Germinal center (tissue), 1 donor: Measurements from ENCODE around the gene SPEG.

Experiments used
- DNase-seq: peaks from one replicate; pipeline ENCODE4 v3.0.0; 2012; ENCODE audit warnings: mixed read lengths, low spot score

Gene SPEG

GRCh38 chr2:219425238-219426067, 9.2 kb upstream of the SPEG start:
- DNase-seq, result no peak

- no peak for DNase-seq
These were observed 8.6 kb upstream of the SPEG start for GRCh38 chr2:219426068-219426443.

- no peak for DNase-seq
These were observed 8.0 kb upstream of the SPEG start for GRCh38 chr2:219426534-219427136.

GRCh38 chr2:219428469-219428868, 6.2 kb upstream of the SPEG start:
- no peak for DNase-seq

- no peak for DNase-seq
These were observed 4.6 kb upstream of the SPEG start for GRCh38 chr2:219429958-219430606.

- DNase-seq, result no peak
These were observed 3.7 kb upstream of the SPEG start for GRCh38 chr2:219430633-219431615.

GRCh38 chr2:219433666-219434467, 776 bp upstream of the SPEG start:
- no peak for DNase-seq

GRCh38 chr2:219434468-219434717, 250 bp upstream of the SPEG start:
- no peak for DNase-seq

- DNase-seq, result no peak
These were observed 1.1 kb downstream of the SPEG start for GRCh38 chr2:219435701-219436100.

- DNase-seq, result no peak
These were observed 1.8 kb downstream of the SPEG start for GRCh38 chr2:219436491-219436890.

GRCh38 chr2:219437141-219437540, 2.5 kb downstream of the SPEG start:
- no peak for DNase-seq

GRCh38 chr2:219437690-219438206, 3.1 kb downstream of the SPEG start:
- DNase-seq, result no peak

- no peak for DNase-seq
These were observed 3.8 kb downstream of the SPEG start for GRCh38 chr2:219438453-219438852.

- DNase-seq, result no peak
These were observed 4.9 kb downstream of the SPEG start for GRCh38 chr2:219439506-219439905.

GRCh38 chr2:219440388-219441256, 6.0 kb downstream of the SPEG start:
- DNase-seq, result no peak

- DNase-seq, result peak; percentile 78
These were observed 7.0 kb downstream of the SPEG start for GRCh38 chr2:219441451-219442255.

GRCh38 chr2:219442256-219443015, 7.8 kb downstream of the SPEG start:
- no peak for DNase-seq

GRCh38 chr2:219443016-219443696, 8.5 kb downstream of the SPEG start:
- DNase-seq, result no peak
